Naive thymus-derived CD4-positive, alpha-beta T cell (primary cell): Measurements from ENCODE around the gene MAMDC2. TPM values are rescaled to one million over a fixed set of nuclear protein-coding genes. Genes with fewer than 3 reads are reported as not detected.

Source experiments
- ATAC-seq: fragments of 150-1000 bp; cut with Tn5 transposase; 2 replicates; pipeline ENCODE4 v1.10.0; 2021; ENCODE audit warnings: mild to moderate bottlenecking, moderate library complexity
- CTCF ChIA-PET: fragments of 350-600 bp; sonication (Branson Sonifier 250); formaldehyde crosslinking; loops from one replicate; lab custom pipeline; 2021; ENCODE audit warnings: antibody characterized with exemption; lab: Charles Lee
- POLR2A ChIA-PET: fragments of 350-600 bp; sonication (Branson Sonifier 250); formaldehyde crosslinking; loops from one replicate; lab custom pipeline; 2021; ENCODE audit warnings: antibody characterized with exemption, inconsistent platforms; lab: Charles Lee
- DNase-seq, 9 donors: peaks; one replicate each; pipeline versions ENCODE4 v3.0.0 to v3.0.0-alpha.2; 2020 to 2022; ENCODE audit warnings: mixed read lengths in 1 of 9
- H3K27ac ChIP-seq: one replicate; pipeline ENCODE4 v1.7.0; 2013; ENCODE audit warnings: mild to moderate bottlenecking, low read depth, low read length, moderate library complexity
- H3K27me3 ChIP-seq, 2 donors: one replicate each; pipeline ENCODE4 v1.7.0; 2013; ENCODE audit warnings: low read length in 2 of 2, mild to moderate bottlenecking in 2 of 2, moderate library complexity in 2 of 2; ENCODE audit not compliant: control insufficient read depth in 2 of 2, insufficient read depth in 2 of 2
- H3K36me3 ChIP-seq, 3 experiments: 1 replicate in 2 of 3; 2 replicates in 1 of 3; pipeline ENCODE4 v1.7.0; 2013; ENCODE audit warnings: low read length in 3 of 3, mild to moderate bottlenecking in 3 of 3, moderate library complexity in 1 of 3; ENCODE audit not compliant: insufficient read depth in 3 of 3, control insufficient read depth in 2 of 3
- H3K4me1 ChIP-seq, 2 donors: one replicate each; pipeline ENCODE4 v1.7.0; 2013; ENCODE audit warnings: low read length in 2 of 2, mild to moderate bottlenecking in 2 of 2, moderate library complexity in 1 of 2; ENCODE audit not compliant: control insufficient read depth in 2 of 2, insufficient read depth in 2 of 2
- H3K4me3 ChIP-seq: 2 replicates; pipeline ENCODE4 v1.7.0; 2013; ENCODE audit warnings: mild to moderate bottlenecking, low read length
- H3K9me3 ChIP-seq, 3 experiments: 1 replicate in 2 of 3; 2 replicates in 1 of 3; pipeline ENCODE4 v1.7.0; 2013; ENCODE audit warnings: low read length in 3 of 3; ENCODE audit not compliant: control insufficient read depth in 2 of 3
- H3K27ac Mint-ChIP-seq, 9 donors: one replicate each; pipeline ENCODE4 v1.8.0; 2020 to 2022; ENCODE audit warnings: mixed read lengths in 9 of 9, mild to moderate bottlenecking in 8 of 9, moderate library complexity in 5 of 9, inconsistent platforms in 2 of 9
- H3K27me3 Mint-ChIP-seq, 5 donors: one replicate each; pipeline ENCODE4 v1.8.0; 2021 to 2022; ENCODE audit warnings: mixed read lengths in 5 of 5, mild to moderate bottlenecking in 1 of 5
- H3K36me3 Mint-ChIP-seq, 5 donors: one replicate each; pipeline ENCODE4 v1.8.0; 2020 to 2022; ENCODE audit warnings: mixed read lengths in 5 of 5, mild to moderate bottlenecking in 3 of 5, inconsistent platforms in 1 of 5
- H3K4me1 Mint-ChIP-seq, 7 donors: one replicate each; pipeline ENCODE4 v1.8.0; 2020 to 2022; ENCODE audit warnings: mixed read lengths in 7 of 7, mild to moderate bottlenecking in 3 of 7, inconsistent platforms in 1 of 7
- H3K4me3 Mint-ChIP-seq, 10 donors: one replicate each; pipeline ENCODE4 v1.8.0; 2020 to 2022; ENCODE audit warnings: mild to moderate bottlenecking in 10 of 10, mixed read lengths in 10 of 10, moderate library complexity in 6 of 10, inconsistent platforms in 2 of 10
- H3K9me3 Mint-ChIP-seq, 11 donors: one replicate each; pipeline ENCODE4 v1.8.0; 2020 to 2022; ENCODE audit warnings: mixed read lengths in 11 of 11, mild to moderate bottlenecking in 4 of 11, inconsistent platforms in 1 of 11, moderate library complexity in 1 of 11
- intact Hi-C, 2 donors: fragments of 100-400 bp; cut with micrococcal nuclease; formaldehyde crosslinking; loops; one replicate each; pipeline ENCODE4 v1.15.1; 2023
- polyA plus RNA-seq, 2 donors: library from polyadenylated mRNA; unstranded; fragments of 300-500 nt; fragmentation: Illumina TruSeq; gene quantifications; one replicate each; pipeline ENCODE4 v1.2.3, GENCODE V29; 2021
- total RNA-seq, 6 experiments: library from RNA in 5 of 6; stranded (reverse) in 5 of 6; gene quantifications; 1 replicate in 5 of 6; 2 replicates in 1 of 6; pipeline ENCODE4 v1.2.3 and lab custom pipeline; 2021 to 2026

The MAMDC2 gene
- total and polyA plus RNA-seq, 7 experiments from 2014 or later = 0.61 TPM; not detected in 6

- intact Hi-C loops = no loop called here
- ChIA-PET CTCF (no interaction called here), POLR2A (no interaction called here)
- Histone ChIP-seq H3K4me3 (no peak overlapping the region), H3K4me1 (no peaks in the 10 kb centered on the region), H3K9me3 (no peaks in the 10 kb centered on the region), H3K27ac (no peak overlapping the region), H3K36me3 (no peaks in the 10 kb centered on the region), H3K27me3 (no peaks in the 10 kb centered on the region)
- DNase-seq = no peak
- peaks cover 0 to 8% (median 0%) of the 10 kb centered on the region in 5 donors for H3K27me3 Mint-ChIP-seq
- no peak overlapping the region for H3K27ac Mint-ChIP-seq
- no peak for ATAC-seq
- no peaks in the 10 kb centered on the region for H3K9me3 Mint-ChIP-seq
- H3K36me3 Mint-ChIP-seq = no peaks in the 10 kb centered on the region
- no peak overlapping the region for H3K4me3 Mint-ChIP-seq
- no peaks in the 10 kb centered on the region for H3K4me1 Mint-ChIP-seq
Measured at GRCh38 chr9:70131296-70131695, 87.6 kb downstream of the MAMDC2 start.

GRCh38 chr9:70133253-70134208 is 89.9 kb downstream of the MAMDC2 start:
- Mint-ChIP-seq H3K9me3 (no peaks in the 10 kb centered on the region), H3K4me3 (no peak overlapping the region), H3K4me1 (no peaks in the 10 kb centered on the region), H3K27ac (no peak overlapping the region), H3K27me3 (peaks cover 0 to 12% (median 0%) of the 10 kb centered on the region in 5 donors), H3K36me3 (no peaks in the 10 kb centered on the region)
- no peak for DNase-seq
- ATAC-seq = no peak
- POLR2A ChIA-PET = no interaction called here
- CTCF ChIA-PET = no interaction called here
- H3K27ac ChIP-seq = no peak overlapping the region
- H3K4me1 ChIP-seq = no peaks in the 10 kb centered on the region
- H3K9me3 ChIP-seq = no peaks in the 10 kb centered on the region
- intact Hi-C loops = no loop called here
- H3K27me3 ChIP-seq = no peaks in the 10 kb centered on the region
- no peak overlapping the region for H3K4me3 ChIP-seq
- H3K36me3 ChIP-seq = no peaks in the 10 kb centered on the region

- H3K9me3 ChIP-seq = no peaks in the 10 kb centered on the region
- CTCF ChIA-PET = no interaction called here
Measured at GRCh38 chr9:70134360-70134759, 90.7 kb downstream of the MAMDC2 start.

GRCh38 chr9:70135176-70135575 is 91.5 kb downstream of the MAMDC2 start:
- no peaks in the 10 kb centered on the region for H3K4me1 ChIP-seq
- no peaks in the 10 kb centered on the region for H3K27me3 ChIP-seq
- Mint-ChIP-seq H3K4me3 (no peak overlapping the region), H3K27me3 (peaks cover 0 to 12% (median 0%) of the 10 kb centered on the region in 5 donors), H3K9me3 (peaks cover 0 to 2% (median 0%) of the 10 kb centered on the region in 11 donors), H3K27ac (no peak overlapping the region), H3K36me3 (no peaks in the 10 kb centered on the region), H3K4me1 (no peaks in the 10 kb centered on the region)
- intact Hi-C loops = no loop called here
- DNase-seq (no peak), ATAC-seq (no peak)
- H3K4me3 ChIP-seq = no peak overlapping the region
- ChIA-PET POLR2A (no interaction called here), CTCF (no interaction called here)
- no peaks in the 10 kb centered on the region for H3K9me3 ChIP-seq
- no peaks in the 10 kb centered on the region for H3K36me3 ChIP-seq
- H3K27ac ChIP-seq = no peak overlapping the region

More at GRCh38 chr9:70134360-70134759, 90.7 kb downstream of the MAMDC2 start:
- Histone ChIP-seq H3K4me1 (no peaks in the 10 kb centered on the region), H3K4me3 (no peak overlapping the region), H3K27ac (no peak overlapping the region), H3K27me3 (no peaks in the 10 kb centered on the region), H3K36me3 (no peaks in the 10 kb centered on the region)
- intact Hi-C loops = no loop called here
- Mint-ChIP-seq H3K36me3 (no peaks in the 10 kb centered on the region), H3K4me1 (no peaks in the 10 kb centered on the region), H3K27me3 (peaks cover 0 to 12% (median 0%) of the 10 kb centered on the region in 5 donors), H3K4me3 (no peak overlapping the region), H3K9me3 (no peaks in the 10 kb centered on the region), H3K27ac (no peak overlapping the region)
- DNase-seq = no peak
- ATAC-seq = no peak
- POLR2A ChIA-PET = no interaction called here

GRCh38 chr9:70136632-70137031 is 93.0 kb downstream of the MAMDC2 start:
- Mint-ChIP-seq H3K9me3 (peaks cover 0 to 2% (median 0%) of the 10 kb centered on the region in 11 donors), H3K4me3 (no peak overlapping the region), H3K27me3 (peaks cover 0 to 12% (median 0%) of the 10 kb centered on the region in 5 donors), H3K36me3 (no peaks in the 10 kb centered on the region), H3K4me1 (no peaks in the 10 kb centered on the region), H3K27ac (no peak overlapping the region)
- ChIA-PET POLR2A (no interaction called here), CTCF (no interaction called here)
- ATAC-seq (no peak), DNase-seq (no peak)
- no peaks in the 10 kb centered on the region for H3K4me1 ChIP-seq
- intact Hi-C loops = no loop called here
- H3K27me3 ChIP-seq = no peaks in the 10 kb centered on the region
- H3K4me3 ChIP-seq = no peak overlapping the region
- no peak overlapping the region for H3K27ac ChIP-seq
- no peaks in the 10 kb centered on the region for H3K36me3 ChIP-seq
- H3K9me3 ChIP-seq = no peaks in the 10 kb centered on the region

GRCh38 chr9:70137577-70137976 is 93.9 kb downstream of the MAMDC2 start:
- POLR2A ChIA-PET = no interaction called here
- intact Hi-C loops = no loop called here

GRCh38 chr9:70142101-70142500 is 98.5 kb downstream of the MAMDC2 start:
- intact Hi-C loops = no loop called here
- ChIA-PET POLR2A (no interaction called here), CTCF (no interaction called here)
- Mint-ChIP-seq H3K36me3 (no peaks in the 10 kb centered on the region), H3K27ac (no peak overlapping the region), H3K4me3 (no peak overlapping the region), H3K9me3 (peaks cover 0 to 2% (median 0%) of the 10 kb centered on the region in 11 donors), H3K27me3 (peaks cover 0 to 8% (median 2%) of the 10 kb centered on the region in 5 donors), H3K4me1 (no peaks in the 10 kb centered on the region)
- no peaks in the 10 kb centered on the region for H3K27me3 ChIP-seq
- DNase-seq = no peak
- H3K4me1 ChIP-seq = no peaks in the 10 kb centered on the region
- H3K36me3 ChIP-seq = no peaks in the 10 kb centered on the region
- H3K4me3 ChIP-seq = no peak overlapping the region
- H3K9me3 ChIP-seq = no peaks in the 10 kb centered on the region
- no peak for ATAC-seq
- H3K27ac ChIP-seq = no peak overlapping the region

More at GRCh38 chr9:70137577-70137976, 93.9 kb downstream of the MAMDC2 start:
- Histone ChIP-seq H3K36me3 (no peaks in the 10 kb centered on the region), H3K4me1 (no peaks in the 10 kb centered on the region), H3K27me3 (no peaks in the 10 kb centered on the region), H3K4me3 (no peak overlapping the region), H3K9me3 (no peaks in the 10 kb centered on the region), H3K27ac (no peak overlapping the region)
- H3K9me3 Mint-ChIP-seq = peaks cover 0 to 2% (median 0%) of the 10 kb centered on the region in 11 donors
- no peaks in the 10 kb centered on the region for H3K4me1 Mint-ChIP-seq
- no peak overlapping the region for H3K4me3 Mint-ChIP-seq
- peaks cover 0 to 10% (median 0%) of the 10 kb centered on the region in 5 donors for H3K27me3 Mint-ChIP-seq
- H3K27ac Mint-ChIP-seq = no peak overlapping the region
- DNase-seq (no peak), ATAC-seq (no peak)
- H3K36me3 Mint-ChIP-seq = no peaks in the 10 kb centered on the region
- CTCF ChIA-PET = no interaction called here
